GM18873 (cell line): ENCODE data around the gene KRT86.
"Not testable (repeated sequence)": the region's sequence is repeated elsewhere in the genome, so short reads cannot be mapped to it uniquely, and the experiment has no call there.

ENCODE experiments used
- ATAC-seq: cut with Tn5 transposase; IDR thresholded peaks from one replicate; pipeline ENCODE4 v1.9.1; 2021; ENCODE audit warnings: mild to moderate bottlenecking, moderate library complexity, moderate number of reproducible peaks; ENCODE audit not compliant: unreplicated experiment, low FRiP score

Gene KRT86

DNA sequence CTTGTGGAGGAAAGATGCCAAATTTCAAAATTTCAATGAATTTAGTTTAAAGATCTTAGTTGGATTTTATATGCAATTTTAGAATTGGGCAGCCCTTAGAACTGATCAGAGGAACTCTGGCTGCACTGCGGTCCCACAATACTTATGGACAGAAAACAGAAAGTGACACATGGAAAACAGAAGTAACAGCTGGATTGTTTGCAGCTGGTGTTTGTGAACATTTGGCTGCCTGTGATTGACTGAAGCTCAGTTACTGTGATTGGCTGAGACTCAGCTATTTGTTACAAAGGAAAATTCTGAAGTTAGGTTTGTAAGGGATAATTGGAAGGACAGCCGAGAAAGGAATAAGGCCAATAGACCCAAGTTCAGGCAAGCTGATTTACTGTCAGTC lies 10.0 kb upstream of the KRT86 start:
- no peak for ATAC-seq

DNA sequence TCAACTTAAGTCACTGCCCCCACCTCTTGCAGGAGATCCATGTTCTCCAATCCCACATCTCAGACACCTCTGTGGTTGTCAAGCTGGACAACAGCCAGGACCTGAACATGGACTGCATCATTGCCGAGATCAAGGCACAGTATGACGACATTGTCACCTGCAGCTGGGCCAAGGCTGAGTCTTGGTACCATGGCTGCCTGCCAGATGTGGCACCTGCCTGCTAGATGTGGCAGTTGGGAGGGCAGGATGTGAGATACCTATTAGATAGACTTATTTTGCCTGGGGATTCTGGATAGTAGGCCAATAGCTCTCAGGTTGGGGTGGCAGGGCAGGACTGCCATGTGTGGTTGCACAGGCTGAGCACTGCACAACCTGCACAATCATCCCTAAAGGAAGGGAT lies 7.9 kb upstream of the KRT86 start:
- no peak for ATAC-seq

DNA sequence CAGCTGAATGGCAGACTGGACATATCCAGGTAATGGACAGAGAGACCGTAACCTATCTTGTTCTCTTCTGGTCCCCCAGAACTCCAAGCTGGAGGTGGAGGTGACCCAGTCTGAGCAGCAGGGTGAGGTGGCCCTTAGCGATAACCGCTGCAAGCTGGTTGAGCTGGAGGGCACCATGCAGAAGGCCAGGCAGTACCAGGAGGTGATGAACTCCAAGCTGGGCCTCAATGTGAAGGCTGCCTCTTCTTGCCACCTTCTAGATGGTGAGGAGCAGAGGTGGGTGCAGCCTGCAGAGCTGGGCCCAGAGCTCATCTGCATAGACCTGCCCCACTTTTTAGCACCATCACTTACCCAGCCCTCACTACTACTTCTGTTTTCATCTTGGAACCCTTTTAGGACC lies 7.2 kb upstream of the KRT86 start:
- no peak for ATAC-seq

DNA sequence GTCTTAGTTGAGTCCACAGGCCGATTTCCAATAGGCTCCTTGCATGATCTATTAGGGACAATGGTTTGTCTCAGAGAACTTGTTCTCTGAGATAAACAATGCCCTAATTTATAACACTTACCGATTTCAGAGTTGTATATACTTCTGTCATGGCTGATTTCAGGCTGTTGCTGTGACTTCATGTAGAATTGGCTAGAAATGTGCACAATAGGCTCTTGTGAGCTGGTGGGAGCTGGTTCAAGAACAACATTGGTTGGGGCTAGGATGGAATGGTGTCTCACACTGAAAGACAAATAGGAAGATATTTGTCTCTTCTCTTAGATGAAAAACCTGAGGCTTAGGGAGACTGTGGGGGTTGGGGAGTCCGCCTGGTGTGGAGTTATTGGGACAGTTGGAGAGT lies 6.7 kb upstream of the KRT86 start:
- no peak for ATAC-seq

DNA sequence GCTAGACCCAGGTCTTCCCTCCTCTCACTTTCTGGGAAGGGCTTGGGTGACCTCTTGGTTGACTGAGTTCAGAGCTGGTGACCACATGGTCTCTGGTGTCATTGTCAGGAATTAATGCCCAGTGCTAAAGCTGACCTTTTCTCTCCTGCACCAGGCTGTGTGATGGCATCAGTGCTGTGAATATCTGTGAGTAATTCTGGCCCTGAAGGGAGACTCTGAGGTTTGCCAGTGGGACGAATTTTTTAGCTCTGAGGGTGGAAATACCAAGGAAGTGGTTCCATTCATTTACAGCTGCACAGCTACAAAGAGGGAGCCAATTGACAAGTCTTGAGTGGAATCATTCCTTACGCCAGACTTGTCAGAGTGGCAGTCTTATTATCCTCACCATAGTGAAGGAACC lies 6.2 kb upstream of the KRT86 start:
- no peak for ATAC-seq

DNA sequence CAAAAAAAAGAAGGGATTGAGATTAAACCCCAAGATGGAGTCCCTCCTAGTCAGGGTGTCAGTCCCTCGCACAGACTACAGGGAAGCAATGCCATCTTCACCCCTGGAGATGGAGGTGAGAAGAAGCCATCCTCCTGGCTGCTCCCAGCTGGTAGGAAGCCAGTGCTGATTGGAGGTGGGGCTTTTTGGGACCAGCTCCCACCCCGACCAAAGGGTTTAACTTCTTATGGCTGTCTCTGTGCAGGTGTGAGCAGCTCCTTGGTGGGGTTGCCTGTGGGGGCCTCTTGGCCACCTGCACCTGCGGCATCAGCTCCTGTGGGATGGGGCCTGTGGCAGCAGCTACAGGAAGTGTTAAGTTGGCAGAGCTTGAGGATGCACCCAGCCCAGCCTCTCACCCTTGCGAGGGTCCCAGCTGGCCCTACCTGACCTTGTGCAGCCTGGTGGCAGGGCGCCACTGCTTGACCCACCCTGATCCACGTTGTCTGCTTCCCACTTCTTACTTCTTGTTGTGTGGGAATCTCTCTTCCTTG lies 3.8 kb upstream of the KRT86 start:
- ATAC-seq = no peak

DNA sequence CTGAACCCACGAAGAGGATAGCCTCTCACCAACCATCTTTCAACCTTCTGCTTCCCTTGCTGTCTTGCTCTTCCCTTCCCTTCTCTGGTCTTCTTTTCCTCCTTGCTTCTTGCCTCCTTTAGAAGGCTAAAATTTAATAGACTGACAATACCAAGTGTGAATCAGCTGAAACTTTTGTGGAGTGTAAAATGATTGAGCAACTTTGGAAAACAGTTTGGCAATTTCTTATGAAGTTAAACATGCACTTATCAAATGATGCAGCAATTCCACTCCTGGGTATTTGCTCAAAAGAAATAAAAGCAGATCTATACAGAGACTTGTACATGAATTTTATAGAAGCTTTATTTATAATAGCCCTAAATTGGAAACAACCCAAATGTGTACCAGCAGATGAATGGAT lies 3.3 kb upstream of the KRT86 start:
- ATAC-seq = no peak

DNA sequence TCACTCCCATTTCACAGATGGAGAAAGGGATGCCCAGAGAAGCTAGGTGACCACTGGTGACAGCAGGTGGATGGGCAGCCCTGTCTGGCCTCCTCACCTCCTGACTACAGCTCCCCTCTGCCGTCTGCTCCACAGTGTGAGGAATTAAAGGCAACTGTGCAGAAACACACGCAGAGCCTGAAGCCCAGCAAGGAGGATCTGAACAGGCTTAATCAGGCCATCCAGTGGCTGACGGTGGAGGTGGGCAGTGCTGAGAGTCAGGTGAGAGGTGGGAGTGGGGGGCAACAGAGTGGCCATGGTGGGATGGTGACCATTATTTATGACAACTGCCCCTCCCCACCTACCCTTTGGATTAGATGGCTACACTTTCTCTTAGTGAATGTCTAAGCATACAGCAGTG lies 1.2 kb downstream of the KRT86 start:
- no peak for ATAC-seq

DNA sequence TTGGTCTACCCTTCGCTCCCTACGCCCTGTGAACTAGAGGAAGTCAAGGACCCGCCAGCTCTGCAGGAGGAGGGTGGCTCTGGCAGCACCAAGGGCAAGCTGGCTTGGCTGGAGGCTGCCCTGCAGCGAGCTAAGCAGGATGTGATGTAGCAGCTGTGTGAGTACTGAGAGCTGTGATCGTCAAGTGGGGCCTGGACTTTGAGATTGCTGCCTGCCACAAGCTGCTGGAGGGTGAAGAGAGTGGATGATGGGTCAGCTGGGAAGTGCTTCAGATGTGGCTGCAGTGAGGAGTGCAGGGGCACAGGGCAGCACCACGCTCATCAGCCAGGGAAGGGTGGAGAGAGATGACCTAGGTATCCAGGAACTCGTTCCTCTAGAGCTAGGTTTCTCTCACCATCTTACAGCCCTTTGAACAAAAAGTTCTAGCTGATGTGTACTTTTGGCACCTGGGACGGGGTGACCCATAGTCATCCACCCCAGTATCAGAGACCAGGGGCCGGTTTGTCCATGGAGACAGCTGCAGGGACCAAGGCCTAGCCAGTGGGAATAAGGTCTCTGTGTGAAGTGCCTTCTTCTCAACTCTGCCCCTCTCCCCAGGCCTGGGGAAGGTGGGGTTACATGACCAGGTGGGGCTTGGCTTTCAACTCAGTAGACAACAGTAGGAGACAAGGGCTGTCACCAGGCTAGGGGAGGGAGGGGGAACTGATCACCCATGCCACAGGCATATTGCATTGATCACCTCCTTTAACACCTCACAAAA lies 3.2 kb downstream of the KRT86 start:
- no peak for ATAC-seq

DNA sequence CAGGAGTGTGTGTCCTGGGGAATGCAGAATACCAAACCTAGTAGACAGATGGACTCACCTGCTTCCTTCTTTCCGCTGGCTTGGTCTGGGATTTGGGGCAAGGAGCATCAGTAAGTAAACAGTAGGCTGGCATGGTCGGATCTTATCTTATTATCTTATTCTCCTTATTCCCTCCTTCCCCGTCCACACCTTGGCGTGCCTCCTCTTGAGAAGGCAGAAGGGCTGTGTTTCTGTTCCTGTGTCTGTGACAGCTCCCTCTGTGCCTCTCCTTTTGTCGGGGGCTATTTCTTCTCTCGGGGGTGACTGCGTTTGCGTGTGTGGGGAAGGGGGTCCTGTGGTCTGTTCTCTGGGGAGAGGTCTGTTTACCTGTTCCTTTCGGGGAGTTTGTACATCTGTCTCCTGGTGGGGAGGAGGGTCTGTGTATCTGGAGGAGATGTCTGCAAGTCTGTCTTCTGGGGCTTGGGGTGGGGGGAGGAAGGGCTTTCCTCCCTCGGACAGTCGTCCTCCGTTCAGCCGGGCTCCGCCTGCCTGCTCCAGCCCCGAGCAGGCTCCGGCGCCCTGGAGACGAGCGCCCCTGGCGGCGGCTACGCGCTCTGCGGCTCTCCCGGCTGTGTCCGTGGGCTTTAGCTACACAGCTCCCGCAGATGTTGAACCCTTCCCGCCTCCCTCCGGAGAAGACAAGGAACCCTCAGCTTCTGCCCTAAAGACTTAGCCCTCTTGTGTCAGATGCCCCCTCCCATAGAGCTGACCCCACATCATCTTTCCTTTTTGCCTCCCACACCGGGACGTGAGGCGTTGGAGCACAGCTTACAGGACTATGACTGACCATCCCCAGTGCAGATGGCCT lies 4.4 kb downstream of the KRT86 start:
- no peak for ATAC-seq

DNA sequence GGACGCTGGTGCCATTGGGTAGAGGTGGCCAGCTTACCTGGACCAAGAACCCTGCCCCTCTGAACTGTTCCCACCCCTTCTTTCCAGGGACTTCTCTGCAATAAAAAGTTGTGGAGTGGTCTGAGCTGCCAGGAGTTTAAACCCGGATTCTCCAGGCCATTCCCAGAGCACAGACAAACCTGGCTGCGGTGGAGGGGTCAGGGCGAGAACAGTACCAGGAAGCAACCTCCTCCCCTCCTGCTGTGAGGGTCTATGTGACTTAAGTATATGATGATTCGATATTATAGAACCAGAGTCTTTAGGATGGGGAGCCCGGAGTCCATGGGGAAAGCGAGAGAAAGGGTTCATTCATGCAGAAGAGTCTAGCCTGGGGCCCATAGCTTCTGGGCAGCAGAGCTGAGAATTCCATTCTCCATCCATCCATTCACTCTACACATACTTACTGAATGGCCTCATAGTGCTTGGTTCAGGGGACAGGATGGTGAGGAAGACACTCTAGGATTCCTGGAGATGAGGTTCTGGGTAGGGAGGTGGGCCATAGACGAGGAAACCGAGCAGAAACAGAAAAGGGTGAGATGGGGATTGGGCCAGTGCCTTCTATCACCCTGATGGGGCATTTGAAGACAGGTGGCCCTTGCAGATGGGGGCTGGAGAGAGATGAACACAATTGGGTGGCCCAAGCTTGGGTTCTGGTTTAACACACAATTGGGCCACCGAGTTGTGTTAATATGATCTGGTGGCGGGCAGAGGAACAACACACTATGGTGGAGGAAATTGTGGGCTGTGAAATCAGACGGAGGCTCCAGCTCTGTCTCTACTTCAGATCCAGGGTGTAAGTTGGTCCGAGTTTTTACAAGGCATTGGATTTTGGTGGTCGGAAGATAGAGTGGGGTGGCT lies 5.2 kb downstream of the KRT86 start:
- ATAC-seq = no peak

DNA sequence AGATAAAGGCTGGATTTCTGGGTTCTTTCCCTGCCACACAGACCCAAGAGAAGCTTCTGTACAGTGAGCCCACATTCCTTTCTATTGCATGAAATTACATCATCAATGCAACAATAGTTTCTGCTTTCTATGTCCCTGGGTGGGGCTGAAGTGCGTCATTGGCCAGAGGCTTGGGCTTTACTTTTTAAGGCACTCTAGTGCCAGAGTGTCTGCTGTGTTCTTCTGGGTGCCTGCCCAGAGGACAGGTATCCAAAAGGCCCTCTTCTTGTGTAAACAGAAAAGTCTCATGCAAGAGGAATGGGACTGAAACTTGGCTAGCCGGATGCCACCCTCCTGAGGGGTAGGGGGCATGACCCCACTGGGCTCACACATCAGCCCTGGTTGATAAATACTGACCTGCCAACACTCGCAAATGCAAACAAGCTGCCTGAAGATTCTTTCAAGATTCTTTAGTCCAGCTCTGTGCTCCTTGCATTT lies 5.9 kb downstream of the KRT86 start:
- no peak for ATAC-seq

DNA sequence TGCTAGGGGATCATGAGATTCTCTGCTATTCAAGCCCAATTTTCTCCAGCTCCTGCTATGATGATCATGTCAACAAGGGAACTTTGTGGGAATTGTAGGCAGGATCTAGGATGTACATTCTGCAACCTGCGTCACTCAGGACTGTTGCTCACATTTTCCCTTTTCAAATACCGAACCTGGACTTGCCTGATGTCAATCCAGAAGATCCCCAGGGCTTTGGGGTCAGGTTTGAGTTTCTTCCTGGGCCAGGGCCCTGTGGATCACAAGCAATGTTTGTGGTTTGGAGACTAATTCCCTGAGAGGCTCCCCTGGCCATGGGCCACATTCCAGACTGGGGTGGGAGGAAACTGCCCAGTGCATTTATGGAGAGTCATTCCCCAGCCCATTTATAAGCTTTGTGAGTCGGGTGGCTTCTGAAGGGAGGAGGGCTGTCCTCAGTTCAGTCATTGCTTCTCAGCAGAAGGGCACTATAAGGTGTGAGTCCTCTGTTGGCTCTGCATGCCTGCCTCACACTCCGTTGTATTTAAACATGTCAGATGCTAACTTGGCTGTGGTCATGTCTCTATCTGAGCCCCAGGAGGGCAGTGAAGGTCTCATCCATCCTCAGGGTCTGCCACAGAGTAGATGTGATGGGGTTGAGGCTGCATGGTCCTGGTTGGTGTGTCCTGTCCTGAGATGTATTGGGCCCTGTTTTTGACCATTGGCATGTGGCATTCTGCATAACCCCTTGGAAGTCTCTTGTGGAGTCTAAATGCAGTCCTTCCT lies 6.5 kb downstream of the KRT86 start:
- ATAC-seq = no peak

DNA sequence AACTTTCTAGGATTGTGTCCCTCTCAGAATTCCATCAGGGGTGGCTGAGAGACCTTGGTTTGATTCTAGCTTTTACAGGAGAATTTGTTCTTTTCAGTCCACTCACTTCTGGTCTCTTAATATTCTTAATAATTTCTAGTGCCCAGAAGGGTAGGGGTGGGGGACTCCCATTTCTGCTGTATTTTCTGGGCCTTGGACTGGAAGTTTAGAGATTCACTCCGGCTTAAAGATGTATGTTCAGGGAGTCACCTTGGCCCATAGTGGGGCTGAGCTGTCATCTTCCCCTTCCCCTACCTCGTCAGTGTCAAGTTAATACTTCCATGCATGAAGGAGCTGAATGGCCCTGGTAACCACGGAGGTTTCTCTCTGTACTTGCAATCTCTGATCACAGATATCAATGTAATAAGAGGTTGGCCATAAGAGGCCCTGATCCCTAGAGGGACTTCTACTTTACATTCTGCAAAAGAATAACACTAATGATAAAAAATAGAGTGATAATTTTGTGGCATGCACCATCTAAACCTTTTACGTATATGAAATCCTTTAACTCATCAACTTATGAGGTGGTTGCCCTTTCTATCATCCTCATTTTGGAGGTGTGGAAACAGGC lies 10.2 kb downstream of the KRT86 start:
- no peak for ATAC-seq

DNA sequence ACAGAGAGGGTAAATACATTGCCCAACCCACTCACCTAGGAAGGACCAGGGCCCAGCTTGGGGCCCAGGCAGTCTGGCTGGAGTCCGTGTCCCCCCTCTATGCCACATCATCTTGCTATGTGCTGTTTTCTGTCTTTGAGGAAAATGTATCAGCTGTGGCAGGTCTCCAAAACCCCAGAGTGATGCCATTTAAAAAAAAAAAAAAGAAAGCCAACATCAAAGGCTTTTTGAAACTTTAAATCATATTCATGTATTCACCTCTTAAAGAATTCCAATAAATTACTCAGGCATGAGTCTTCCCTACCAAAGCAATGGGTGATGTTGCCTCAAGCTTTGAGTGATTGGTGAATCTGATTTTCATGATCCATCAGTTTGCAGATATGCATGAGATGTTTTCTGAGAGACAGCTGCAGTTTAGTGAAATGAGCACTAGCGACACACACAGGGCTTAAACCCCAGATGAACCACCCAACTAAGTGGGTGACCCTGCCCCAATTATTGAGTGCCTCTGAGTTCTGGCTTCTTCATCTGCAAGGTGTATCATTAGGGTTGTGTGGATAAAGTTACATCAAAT lies 10.8 kb downstream of the KRT86 start:
- ATAC-seq = no peak

DNA sequence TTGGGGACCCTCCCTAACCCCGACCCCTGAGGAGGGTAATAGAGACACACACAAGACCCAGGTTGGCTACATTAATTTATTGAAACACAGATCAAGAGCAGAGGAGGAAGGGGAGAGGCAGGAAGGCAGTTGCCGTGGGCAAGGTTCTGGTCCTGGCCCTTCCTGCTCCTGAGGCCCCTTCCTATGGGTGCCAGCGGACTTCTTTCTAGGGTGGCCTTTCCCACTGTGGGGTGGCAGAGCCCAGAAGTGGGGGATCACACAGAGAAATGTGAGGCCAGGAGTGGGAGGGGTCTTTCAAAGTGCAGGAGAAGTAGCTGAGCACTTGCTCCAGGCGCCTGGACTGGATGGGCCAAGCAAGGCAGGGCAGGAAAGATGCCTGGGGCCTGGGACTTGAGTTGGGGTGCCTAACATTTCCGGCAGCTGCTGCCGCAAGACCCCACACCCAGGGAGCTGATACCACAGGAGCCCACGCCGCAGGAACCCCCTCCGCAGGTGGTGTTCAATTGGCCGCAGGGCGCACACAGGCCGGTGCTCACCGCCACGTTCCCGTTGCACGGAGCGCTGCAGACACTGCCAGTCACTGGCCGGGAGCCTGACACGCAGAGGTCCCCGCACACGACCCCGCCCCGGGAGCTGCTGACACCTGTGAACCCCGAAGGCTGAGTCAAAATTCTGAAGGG lies 11.5 kb downstream of the KRT86 start:
- no peak for ATAC-seq

DNA sequence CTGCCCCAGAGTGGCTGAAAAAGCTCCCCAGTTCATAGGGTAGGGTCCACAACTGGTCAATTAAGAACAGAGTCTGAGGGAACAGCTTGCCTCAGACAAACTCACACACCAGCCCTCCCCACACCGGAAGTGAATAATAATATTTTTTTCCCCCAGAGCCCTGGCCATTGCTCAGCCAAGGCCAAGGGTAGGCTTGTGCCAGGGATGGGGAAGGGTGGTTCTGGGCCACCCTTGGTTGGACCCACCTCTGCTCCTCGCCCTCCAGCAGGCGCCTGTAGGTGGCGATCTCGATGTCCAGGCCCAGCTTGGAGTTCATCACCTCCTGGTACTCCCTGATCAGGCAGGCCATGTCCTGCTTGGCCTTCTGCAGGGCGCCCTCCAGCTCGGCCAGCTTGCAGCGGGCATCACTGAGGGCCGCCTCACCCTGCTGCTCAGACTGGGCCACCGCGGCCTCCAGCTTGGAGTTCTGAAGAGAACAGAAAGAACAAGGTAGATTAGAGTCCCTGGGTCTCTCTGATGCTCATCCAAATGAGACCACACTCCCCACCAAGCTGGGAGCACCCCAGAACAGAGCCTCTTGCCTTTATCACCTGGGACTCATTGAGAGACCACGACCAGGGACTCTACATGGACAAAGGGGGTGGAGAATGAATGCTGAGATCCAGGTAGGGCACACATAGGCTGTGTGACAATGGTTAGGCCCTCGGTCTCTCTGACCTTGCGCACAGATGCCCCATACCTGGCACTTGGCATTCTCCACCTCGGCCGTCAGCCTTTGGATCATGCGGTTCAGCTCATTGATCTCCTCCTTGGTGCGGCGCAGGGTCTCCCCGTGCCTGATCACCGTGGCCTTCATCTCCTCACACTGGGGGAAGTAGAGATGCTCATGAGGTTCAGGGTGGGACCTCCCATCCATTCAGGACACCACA lies 12.7 kb downstream of the KRT86 start:
- ATAC-seq = not testable (repeated sequence)
